Heart left ventricle (tissue), 13 donors: ENCODE data around the gene SLC43A2.

ENCODE experiments used
- POLR2A ChIP-seq, 2 donors: fragments of 450-650 bp; IDR thresholded peaks; one replicate each; pipeline ENCODE4 v1.6.1; 2017; ENCODE audit warnings: antibody characterized with exemption in 2 of 2, mild to moderate bottlenecking in 2 of 2, moderate library complexity in 2 of 2
- TF ChIP-seq, protein P1 (sequence below), 12 donors: fragments of 200-600 bp; sonication (generic) in 4 of 12; IDR thresholded peaks; one replicate each; pipeline versions ENCODE4 v1.5.0 to v1.8.0; 2018 to 2022; ENCODE audit warnings: antibody characterized with exemption in 12 of 12, mild to moderate bottlenecking in 5 of 12
- donor health status: ischemic (EF 13 %, LVEDD 7.1; RV severe dilation, severe dysfunction).
- donor health status: DM: no; HTN: yes; CAD: no.
- donor health status: DM: no; HTN: no; CAD: no.
- donor health status: ischemic (EF 25% LVEDD 6.9; RV normal size, moderate dysfunction).
- donor health status: ischemic (EF 25% LVEDD 5.7; RV mildly dilated, moderate dysfunction).
- donor health status: ischemic (EF 35%, LVEDD 5.7; RV mildly dilated, moderate dysfunction).
- donor health status: nonischemic (EF 11% LVEDD 7.7; RV severe dilation, severe dysfunction).
- donor health status: DM: yes; HTN: yes; CAD: no.
- donor health status: PGD.
- donor health status: ischemic (EF 29% LVEDD 5.4; RV normal size, mild dysfunction).
- donor health status: nonischemic (EF 23%, LVEDD 6.1; RV moderate dilation, normal function).

DNA sequence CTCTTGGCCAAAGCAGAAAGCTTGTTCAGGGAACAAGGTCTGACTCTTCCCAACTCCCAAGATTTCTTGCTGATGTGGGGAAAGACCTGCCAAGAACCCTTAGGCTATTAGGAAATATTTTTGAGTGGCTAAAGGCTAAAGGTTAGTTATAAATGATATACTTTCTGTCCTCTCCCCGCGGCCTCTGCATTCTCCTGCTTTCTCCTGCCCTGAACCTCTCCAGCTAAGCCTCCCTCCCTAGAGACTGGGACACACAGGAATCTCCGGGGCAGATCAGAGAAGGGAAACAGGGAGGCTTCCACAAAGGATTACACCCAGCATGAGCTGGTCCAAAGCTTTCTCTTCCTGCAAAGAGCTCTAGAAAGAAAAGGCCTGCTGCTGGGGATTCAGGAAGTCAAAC, 2.3 kb downstream of the SLC43A2 start:
- TF ChIP-seq, protein P1, sequence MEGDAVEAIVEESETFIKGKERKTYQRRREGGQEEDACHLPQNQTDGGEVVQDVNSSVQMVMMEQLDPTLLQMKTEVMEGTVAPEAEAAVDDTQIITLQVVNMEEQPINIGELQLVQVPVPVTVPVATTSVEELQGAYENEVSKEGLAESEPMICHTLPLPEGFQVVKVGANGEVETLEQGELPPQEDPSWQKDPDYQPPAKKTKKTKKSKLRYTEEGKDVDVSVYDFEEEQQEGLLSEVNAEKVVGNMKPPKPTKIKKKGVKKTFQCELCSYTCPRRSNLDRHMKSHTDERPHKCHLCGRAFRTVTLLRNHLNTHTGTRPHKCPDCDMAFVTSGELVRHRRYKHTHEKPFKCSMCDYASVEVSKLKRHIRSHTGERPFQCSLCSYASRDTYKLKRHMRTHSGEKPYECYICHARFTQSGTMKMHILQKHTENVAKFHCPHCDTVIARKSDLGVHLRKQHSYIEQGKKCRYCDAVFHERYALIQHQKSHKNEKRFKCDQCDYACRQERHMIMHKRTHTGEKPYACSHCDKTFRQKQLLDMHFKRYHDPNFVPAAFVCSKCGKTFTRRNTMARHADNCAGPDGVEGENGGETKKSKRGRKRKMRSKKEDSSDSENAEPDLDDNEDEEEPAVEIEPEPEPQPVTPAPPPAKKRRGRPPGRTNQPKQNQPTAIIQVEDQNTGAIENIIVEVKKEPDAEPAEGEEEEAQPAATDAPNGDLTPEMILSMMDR (IDR thresholded peaks at IDR 0.05), result no peak
- TF ChIP-seq POLR2A (IDR thresholded peaks at IDR 0.05), result no peak
